Peyer's patch (tissue), 4 donors: ENCODE measurements around the gene TBP.

ENCODE experiments used
- POLR2A ChIP-seq, 2 donors: fragments of 450-650 bp; IDR thresholded peaks; one replicate each; pipeline ENCODE4 v1.5.1; 2017; ENCODE audit warnings: antibody characterized with exemption in 2 of 2, mild to moderate bottlenecking in 2 of 2, moderate library complexity in 2 of 2
- TF ChIP-seq, protein P1 (sequence below), 6 experiments: fragments of 450-650 bp in 4 of 6; fragments of 200-600 bp in 2 of 6; sonication (generic) in 1 of 6; IDR thresholded peaks; one replicate each; pipeline ENCODE4 v1.5.1; 2017 to 2019; ENCODE audit warnings: antibody characterized with exemption in 6 of 6, mild to moderate bottlenecking in 3 of 6, moderate library complexity in 1 of 6

DNA sequence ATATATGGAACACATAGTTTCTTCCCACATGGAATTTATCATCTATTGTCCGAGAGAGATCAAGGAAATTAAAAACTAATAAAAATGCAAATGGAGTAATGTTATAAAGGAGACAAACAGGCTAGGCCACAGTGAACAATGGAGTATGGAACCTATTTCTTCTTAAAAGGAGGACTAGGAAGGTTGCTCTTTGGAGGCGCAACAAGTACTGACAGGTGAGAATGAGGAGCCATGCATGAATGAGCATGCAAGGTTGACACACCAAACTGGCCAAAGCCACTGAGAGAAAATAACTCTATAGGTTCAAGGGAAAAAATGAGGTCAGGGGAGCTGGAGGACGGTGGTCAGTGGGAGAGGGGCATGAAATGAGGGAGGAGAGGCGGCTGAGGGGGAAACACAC is 41.9 kb upstream of the TBP start:
- TF ChIP-seq, protein P1, sequence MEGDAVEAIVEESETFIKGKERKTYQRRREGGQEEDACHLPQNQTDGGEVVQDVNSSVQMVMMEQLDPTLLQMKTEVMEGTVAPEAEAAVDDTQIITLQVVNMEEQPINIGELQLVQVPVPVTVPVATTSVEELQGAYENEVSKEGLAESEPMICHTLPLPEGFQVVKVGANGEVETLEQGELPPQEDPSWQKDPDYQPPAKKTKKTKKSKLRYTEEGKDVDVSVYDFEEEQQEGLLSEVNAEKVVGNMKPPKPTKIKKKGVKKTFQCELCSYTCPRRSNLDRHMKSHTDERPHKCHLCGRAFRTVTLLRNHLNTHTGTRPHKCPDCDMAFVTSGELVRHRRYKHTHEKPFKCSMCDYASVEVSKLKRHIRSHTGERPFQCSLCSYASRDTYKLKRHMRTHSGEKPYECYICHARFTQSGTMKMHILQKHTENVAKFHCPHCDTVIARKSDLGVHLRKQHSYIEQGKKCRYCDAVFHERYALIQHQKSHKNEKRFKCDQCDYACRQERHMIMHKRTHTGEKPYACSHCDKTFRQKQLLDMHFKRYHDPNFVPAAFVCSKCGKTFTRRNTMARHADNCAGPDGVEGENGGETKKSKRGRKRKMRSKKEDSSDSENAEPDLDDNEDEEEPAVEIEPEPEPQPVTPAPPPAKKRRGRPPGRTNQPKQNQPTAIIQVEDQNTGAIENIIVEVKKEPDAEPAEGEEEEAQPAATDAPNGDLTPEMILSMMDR (IDR thresholded peaks at IDR 0.05), result no peak
- TF ChIP-seq POLR2A (IDR thresholded peaks at IDR 0.05), result no peak
